HG03558 (cell line): ENCODE data around the gene UNC13D.
"Not testable (repeated sequence)": the region's sequence is repeated elsewhere in the genome, so short reads cannot be mapped to it uniquely, and the experiment has no call there.

Source experiments
- ATAC-seq: cut with Tn5 transposase; IDR thresholded peaks from one replicate; pipeline ENCODE4 v1.9.1; 2021; ENCODE audit warnings: moderate number of reproducible peaks; ENCODE audit not compliant: unreplicated experiment; ENCODE audit errors: extremely low read depth

UNC13D gene

DNA sequence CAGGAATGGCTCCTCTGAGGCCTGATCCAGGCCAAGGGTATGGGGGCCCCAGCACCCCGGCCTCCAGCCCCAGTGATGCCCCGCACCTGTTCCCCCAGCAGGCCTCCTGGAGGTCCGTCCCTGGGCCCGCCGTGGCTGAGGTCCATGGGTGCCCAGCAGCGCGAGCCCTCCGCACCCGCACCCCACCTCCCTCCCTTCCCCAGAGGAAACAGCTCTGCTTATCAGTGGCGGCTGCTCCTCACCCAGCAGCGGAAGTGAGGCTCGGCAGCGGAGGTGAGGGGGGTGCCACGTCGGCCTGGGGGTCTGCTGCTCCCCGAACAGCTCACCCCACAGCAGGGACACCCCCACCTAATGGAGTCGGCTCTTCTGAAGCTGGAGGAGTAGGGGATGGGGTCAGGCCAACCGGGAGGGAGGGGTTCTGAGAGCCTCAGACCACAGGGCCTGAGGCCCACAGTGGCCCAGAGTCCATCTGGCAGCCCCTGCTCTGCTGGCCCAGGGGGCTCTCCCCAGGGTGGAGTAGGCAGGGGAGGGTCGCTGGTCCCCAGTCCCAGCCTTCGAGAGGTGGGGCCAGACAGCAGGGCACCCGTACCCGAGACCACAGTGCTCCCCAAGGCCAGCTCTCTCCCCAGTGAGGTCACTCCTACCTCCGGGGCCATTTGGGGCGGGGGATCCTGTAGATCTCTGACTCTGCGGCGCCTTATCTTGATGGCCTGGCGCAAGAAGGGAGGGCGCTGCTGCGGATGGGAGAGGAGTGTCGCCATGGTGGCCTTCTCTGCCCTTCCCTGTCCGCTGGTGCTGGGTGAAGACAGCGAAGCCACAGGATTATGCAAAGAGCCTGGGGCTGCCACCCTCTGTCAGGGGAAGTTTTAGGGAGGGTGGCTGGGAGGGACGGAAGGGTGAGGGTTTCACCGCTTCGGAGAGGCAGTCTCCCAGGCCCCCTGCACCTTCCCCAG, at the start of gene UNC13D:
UNC13D (minus strand) TSS at position 828 of the 953 bp plus-strand sequence; CDS start at position 761, 67 bp downstream.
- no peak for ATAC-seq

DNA sequence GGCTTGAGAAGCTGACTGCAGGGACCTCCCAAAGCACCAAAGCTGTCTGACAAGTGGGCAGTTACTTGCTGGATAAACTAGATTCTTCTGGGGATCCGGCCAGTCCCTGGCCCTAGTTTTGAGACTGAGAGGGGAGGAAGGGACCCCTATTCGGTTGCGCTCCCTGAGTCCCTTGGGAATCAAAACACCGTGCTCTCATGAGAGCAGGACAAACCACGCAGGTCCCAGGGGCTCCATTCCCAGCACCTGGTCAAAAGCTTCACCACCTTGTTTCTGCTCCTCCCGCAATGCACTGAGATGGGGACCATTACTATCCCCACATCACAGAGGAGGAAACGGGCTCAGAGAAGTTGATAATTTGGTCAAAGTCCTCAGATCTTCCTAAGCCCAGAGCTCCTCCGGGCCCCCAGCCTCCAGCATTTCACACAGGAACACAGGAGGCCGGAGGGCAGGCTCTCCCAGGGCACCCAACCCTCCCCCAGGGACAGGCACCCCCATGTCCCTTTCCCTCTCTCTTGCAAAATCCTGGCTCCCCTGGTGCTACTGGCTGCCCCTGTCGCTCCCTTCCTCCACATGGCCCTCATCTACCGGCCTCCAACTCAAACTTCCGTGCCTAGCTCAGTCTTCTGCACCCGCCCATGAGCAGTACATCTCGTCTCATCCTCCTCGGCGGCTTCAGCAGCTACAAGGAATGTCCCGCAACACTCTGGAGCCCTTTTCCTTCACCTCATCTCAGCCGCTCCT, 49.3 kb upstream of the UNC13D start:
- no peak for ATAC-seq

DNA sequence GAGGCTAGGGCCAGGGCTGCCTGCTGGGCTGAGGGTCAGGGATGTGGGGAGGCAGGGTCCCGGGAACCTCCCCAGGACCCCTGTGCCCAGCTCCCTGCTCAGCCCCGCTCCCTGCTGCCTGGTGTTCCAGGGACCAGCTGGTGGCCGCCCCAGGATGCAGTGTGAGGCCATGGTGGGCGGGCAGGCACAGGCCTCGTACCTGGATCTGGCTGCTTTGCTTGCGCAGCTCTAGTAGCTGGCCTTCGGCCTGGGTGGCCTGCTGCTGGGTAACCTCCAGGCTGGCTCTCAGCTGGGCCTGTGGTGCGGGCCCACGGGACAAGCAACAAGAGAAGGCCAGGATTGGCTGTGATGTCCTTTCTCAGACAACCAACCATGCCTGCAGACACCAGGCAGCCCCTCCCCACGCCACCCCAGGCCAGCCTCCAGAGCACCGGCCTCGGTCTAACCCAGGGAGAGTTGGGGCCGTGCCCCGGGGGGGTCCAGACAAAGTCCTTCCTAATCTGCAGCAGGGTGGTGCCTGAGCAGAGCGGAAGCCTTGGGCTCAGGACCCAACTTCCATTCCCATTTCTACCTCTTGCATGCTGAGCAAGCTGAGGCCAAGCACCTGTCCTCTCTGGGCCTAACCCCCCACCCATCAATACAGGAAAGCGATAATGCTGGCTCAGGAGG, 48.5 kb upstream of the UNC13D start:
- ATAC-seq, result no peak

DNA sequence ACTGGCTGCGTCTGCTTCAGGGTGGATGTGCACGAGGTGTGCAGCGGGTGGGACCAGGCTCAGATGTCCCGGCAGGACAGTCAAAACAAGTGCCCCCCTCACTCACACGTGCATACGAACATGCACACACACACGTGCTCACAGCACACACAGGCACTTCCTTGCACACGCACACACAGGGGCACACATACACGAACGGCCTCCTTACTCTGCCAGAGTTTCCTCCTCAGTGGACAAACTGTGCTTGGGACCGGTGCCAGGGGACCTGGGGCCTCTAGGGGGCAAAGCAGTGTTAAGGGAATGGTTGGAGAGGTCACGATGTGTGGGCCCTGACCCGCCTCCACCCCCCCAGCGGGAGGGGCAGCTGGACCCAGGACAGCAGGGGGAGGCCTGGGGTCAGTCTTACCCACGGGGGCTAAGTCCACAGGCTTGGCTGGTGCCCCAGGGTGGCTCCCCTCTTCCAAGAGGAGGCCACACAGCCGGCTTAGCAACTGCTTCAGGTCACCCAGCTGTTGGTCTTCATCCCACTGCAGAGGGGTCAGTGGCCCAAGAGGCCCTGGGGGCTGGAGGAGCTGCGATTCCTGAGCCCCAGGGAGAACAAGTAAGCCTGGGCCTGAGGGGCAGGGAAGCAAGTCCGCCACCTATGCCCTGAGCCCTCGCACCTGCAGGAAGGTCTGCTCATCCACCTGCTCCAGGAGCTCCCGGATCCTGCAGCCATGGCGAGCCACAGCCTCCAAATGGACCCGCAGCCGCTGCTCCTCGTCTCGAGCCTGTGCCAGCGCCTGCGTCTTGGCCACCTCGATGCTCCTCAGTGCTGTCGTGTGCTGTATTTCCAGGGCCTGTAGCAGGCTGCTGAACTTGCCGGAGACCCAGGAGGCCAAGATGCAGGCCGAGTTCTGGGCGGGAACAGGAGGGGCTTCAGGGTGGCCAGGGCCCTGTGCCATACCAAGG, 47.7 kb upstream of the UNC13D start:
- no peak for ATAC-seq

DNA sequence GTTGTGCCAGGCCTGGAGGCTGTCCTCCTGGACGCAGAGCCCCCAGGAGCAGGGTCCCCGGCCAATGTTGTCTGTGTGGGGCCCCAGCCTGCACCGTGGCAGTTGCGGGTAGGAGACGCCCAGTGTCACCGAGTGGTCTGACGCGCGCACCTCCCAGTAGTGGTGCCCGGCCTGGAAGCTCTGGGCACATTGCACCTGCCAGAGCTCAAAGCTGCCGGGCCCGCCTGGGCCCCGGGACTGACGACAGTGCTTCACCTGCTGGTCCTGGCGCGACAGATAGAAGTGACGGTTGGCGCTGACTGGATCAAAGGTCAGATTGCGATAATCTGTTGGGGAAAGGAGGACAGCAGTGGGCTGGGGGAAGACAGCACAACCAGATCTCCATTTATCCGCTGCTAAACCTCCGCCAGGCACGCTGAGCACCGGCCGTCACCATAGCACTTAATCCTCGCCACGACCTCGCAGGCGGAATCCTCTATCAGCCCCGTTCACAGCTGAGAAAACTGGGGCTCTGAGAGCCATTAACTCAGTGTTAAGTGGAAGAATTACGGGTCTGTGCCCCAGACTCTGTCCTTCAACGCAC, 46.9 kb upstream of the UNC13D start:
- ATAC-seq, result no peak

DNA sequence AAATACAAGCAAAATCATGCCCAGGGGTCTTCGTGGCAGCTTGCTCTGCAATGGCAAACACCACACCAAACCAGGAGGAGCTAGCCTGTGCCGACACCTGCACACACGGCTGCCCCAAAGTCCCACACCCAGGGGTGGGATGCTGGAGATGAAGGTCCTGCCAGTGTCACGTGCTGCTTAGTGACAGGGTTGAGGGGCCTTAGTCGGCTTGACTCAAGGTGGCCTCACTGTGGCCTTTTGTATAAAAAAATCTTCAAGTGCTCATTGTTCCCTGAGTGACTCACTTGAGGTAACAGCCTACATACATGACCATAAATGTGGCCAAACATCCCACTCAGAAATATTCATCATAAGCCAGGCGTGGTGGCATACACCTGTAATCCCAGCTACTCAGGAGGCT, 45.2 kb upstream of the UNC13D start:
- no peak for ATAC-seq

DNA sequence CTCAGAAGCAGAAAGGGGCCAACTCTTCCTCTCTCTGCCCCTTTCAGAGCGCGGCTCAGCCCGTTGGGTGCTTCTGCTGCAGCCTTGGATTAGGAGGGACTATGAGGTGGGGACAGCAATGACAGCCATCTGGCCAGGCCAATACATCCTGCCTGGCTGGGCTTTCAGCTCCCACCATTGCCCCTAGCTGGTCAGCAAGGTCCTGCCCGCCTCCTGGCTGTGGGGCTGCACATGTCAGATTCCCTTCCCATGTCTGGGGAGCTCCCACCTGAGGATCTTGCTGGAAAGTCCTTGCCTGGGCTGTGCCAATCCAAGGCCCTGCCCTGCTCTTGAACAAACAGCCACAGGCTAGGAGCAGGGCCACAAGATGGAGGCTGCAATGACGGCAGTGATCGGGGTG, 44.3 kb upstream of the UNC13D start:
- no peak for ATAC-seq

DNA sequence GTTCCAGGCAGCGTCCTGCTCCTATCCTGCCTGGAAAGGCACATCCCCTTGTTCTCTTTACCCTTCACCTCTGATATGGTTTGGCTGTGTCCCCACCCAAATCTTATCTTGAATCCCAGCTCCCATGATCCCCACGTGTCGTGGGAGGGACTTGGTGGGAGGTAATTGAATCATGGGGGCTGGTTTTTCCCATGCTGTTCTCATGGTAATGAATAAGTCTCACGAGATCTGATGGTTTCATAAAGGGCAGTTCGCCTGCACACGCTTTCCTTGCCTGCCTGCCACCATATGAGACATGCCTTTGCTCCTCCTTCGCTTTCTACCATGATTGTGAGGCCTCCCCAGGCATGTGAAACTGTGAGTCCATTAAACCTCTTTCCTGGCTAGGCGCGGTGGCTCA, 41.7 kb upstream of the UNC13D start:
- ATAC-seq, result not testable (repeated sequence)

DNA sequence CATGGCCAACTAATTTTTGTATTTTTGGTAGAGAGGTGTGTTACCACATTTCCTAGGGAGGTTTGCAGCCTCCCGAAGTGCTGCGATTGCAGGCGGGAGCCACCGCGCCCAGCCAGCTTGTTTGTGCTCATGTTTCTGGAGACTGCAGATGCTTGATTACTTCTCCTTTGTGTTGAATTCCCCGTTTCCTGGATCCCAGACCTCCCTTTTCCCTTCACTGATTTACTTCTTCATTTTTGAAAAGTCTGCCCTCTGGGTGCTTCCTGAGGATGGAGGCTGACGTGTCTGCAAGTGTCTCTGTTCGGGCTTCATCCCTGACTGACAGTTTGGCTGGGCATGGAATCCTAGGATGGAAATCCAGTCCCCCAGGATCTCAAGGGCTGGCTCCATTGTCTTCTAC, 41.2 kb upstream of the UNC13D start:
- ATAC-seq, result no peak

DNA sequence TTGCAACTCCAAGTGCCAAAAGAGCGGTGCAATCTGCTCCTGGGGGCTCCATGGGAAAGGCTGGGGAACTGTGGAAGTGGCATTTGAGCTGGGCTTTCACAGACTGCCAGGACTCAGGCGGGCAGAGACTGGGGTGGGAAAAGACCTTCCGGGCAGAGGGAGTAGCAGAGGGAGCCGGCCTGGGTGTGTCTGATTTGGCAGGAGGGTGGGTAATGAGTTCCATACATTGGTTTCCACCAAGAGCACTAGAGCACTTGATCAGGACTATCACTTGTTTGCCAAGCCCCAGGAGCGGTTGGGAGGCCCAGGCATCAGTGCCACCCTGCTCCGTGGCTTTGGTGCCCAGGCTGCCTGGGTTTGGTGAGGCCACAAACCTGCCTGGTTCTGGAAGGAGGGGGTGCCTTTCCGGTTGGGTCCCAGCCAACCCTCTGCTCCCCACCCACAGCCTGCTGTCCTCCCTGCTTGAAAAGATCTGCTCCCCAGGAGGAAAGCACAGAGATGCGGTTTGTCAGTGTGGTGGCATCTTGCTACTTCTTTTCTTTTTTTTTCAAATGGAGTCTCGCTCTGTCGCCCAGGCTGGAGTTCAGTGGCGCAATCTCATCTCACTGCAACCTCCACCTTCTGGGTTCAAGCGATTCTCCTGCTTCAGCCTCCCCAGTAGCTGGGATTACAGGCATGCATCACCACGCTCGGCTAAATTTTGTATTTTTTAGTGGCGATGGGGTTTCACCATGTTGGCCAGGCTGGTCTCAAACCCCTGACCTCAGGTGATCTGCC, 37.7 kb upstream of the UNC13D start:
- no peak for ATAC-seq

DNA sequence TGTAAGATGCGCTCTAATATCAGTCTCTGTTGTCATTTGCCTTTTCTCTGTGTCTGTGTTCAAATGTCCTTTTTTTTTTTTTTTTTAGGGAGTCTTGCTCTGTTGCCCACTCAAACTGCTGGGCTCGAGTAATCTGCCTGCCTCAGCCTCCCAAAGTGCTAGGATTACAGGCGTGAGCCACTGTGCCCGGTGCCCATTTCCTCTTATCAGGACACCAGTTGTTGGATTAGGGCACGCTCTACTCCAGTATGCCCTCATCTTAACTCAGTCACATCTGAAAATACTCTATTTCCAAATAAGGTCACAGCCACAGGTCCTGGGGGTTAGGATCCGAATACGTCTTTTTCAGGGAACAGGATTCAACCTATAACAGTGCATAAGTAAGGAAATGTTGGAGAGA, 36.1 kb upstream of the UNC13D start:
- ATAC-seq, result no peak

DNA sequence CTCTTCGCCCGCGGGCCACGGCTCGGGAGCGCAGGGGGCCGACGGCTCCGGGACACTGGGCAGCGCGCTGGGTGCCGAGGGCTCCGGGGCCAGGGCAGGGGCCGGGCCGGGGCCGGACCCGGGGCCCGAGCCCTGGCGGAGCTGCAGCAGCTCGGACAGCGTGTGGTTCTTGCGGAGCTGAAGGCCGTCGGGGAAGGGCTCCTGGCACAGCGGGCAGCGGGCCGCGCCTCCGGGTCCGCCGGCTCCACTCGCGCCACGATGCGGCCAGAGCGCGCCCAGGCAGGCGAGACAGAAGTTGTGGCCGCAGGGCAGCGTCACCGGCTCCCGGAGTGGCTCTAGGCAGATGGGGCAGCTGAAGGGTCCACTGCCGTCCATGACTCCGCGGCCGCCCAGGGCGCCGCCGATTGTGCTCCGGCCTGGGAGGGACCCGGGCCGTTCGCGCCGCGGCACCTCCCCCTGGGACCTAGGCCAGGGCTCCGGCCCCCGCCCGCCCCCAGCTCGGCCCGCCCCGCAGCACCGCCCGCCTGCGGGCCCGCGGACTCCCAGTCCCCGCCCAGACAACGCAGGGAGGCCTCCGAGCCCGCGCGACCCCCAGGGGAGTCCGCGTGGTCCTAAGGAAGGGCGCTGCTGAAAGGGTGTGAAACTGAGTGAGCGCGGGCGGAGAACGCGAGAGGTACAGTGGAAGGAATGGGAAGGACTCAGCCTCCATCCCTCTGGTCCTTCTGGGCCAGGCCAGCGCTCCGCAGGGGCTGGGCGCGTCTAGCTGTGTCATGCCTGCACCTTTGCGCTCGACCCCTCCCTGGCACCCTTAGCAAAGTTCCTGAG, 34.2 kb upstream of the UNC13D start, which contains the start of gene TRIM47:
TRIM47 (minus strand) TSS at position 408 of the 825 bp plus-strand sequence; CDS start at position 375, 33 bp downstream.
- no peak for ATAC-seq

DNA sequence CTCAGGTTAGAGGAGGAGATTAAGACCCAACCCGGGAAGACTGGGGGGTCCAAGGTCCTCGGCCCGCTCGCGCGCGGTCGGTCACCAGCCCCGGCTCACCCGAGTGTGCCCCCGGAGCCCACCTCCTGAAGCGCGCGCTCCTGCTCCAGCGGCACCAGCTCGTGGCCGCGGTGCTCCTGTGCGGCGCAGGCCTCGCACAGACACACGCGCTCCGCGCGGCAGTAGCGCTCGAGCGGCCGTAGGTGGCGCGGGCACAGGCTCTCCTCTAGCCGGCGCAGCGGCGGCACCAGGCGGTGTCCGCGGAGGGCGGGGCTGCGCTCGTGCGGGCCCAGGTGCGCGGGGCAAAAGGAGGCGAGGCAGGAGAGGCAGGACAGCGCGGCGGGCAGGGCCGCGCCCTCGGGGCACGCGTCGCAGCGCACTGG, 33.6 kb upstream of the UNC13D start:
- no peak for ATAC-seq

DNA sequence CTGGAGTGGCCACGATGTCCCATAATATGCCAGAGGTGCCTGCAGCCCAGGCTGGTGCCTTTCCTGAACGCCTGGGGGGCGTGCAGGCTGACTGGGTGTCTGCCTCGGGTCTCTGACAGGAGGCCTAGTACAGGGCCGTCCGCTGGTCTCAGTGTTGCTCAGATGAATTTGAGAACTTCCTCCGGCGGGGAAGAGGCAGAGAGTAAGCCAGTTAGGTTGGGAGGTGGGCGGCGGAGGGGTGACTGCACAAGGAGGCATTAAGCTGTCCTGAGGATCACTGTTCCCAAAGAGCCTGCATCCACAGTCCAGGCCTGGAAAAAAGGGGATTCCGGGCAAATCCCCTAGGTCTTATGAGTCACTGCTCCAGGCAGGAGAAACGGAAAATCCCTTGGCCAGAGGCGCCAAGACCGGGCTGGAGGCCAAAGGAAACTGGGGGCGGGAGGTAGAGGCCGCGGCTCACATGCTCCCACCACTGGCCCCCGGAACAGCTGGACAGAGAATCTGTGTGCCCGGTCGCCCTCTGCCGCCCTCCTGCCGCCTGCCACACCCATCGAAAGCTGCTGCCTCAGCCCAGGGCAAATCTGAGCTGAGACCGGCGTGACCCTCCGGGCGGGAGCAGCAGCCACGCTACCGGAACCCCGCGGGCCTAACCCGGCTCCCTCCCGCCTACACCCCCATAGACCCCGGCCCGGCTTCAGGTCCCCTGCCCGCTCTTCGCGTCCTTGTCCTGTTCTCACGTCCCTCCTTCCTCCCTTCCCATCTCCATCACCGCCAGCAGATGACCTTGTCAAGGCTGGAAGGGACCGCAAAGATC, 32.9 kb upstream of the UNC13D start:
- ATAC-seq, result no peak

DNA sequence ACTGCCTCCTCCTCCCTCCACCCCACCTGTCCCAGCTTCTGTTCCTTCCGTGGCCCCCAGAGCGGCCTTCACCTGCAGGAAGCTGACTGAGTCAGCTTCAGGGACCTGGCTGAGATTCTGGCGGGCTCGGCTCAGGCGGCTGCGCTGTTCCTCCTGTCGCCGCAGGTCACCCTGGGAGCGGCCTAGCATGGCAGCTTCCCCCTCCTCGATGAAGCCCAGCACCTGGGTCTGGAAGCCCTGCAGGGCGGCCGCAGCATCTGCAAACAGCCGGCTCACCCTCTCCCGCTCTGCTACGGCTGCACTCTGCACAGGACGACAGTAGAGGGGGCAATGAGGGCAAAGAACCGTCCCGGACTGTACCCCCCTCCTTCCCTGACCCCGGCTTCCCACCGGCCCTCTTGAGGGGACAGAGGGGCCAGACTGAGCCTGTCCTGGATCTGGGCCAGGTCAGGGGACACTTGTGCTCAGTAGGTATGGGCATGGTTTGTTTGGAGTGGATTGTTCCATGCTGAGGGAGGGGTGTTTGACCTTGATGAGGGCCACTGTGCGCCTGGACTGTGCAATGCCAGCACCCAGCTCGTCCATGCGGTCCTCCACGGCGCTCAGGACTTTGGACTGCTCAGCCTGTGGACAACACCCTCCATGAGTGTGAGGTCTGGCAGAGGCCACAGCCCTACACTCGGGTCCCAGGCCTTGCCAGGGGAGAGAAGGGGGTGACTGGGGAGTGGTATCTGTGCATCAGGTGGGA, 32.2 kb upstream of the UNC13D start:
- ATAC-seq, result no peak

DNA sequence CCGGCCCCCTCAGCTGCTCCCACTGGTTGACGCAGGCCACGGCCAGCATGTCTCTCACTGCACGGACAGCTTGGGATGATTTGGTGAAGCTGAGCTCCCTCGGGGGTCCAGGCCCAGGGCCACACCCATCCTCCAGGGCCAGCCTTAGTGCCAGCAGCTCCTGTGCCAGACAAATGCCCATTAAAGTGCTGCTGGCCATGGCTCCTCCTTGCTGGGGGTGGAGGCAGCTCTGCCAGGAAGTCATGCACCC, 31.7 kb upstream of the UNC13D start:
- no peak for ATAC-seq
